ENCODE data around the gene RNF208.
A peak's percentile ranks its signal among the peaks of the same experiment; 100 is the strongest.
"Not testable (repeated sequence)": the region's sequence is repeated elsewhere in the genome, so short reads cannot be mapped to it uniquely, and the experiment has no call there.

Gene RNF208

DNA sequence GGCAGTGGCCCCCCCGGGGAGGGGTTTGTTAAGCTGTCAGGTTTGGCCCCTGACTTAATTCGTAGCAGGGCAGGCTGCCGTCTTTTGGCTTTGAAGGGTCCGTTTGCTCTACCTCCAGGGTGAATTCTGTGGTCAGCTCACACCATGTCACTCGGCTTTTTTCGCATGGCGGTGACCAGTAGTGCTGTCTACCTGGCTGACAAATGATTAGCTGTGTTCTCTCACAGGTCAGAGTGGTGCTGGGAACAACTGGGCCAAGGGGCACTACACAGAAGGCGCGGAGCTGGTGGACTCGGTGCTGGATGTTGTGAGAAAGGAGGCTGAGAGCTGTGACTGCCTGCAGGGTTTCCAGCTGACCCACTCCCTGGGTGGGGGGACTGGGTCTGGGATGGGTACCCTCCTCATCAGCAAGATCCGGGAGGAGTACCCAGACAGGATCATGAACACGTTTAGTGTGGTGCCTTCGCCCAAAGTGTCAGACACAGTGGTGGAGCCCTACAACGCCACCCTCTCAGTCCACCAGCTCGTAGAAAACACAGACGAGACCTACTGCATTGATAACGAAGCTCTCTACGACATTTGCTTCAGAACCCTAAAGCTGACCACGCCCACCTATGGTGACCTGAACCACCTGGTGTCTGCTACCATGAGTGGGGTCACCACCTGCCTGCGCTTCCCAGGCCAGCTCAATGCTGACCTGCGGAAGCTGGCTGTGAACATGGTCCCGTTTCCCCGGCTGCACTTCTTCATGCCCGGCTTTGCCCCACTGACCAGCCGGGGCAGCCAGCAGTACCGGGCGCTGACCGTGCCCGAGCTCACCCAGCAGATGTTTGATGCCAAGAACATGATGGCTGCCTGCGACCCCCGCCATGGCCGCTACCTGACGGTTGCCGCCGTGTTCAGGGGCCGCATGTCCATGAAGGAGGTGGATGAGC lies 20.5 kb upstream of the RNF208 start:
- H3K4me3 ChIP-seq (ENCODE audit: low read depth, low read length), result peak overlapping the region; percentile 83
- no peak for DNase-seq (ENCODE audit: low read depth)
- no peak for TF ChIP-seq POLR2A (IDR thresholded peaks at IDR 0.05; ENCODE audit: extremely low read depth, insufficient read length)
- TF ChIP-seq, protein P1, sequence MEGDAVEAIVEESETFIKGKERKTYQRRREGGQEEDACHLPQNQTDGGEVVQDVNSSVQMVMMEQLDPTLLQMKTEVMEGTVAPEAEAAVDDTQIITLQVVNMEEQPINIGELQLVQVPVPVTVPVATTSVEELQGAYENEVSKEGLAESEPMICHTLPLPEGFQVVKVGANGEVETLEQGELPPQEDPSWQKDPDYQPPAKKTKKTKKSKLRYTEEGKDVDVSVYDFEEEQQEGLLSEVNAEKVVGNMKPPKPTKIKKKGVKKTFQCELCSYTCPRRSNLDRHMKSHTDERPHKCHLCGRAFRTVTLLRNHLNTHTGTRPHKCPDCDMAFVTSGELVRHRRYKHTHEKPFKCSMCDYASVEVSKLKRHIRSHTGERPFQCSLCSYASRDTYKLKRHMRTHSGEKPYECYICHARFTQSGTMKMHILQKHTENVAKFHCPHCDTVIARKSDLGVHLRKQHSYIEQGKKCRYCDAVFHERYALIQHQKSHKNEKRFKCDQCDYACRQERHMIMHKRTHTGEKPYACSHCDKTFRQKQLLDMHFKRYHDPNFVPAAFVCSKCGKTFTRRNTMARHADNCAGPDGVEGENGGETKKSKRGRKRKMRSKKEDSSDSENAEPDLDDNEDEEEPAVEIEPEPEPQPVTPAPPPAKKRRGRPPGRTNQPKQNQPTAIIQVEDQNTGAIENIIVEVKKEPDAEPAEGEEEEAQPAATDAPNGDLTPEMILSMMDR (IDR thresholded peaks at IDR 0.05; ENCODE audit: low read depth, low read length), result no peak
- TF ChIP-seq, protein P2, sequence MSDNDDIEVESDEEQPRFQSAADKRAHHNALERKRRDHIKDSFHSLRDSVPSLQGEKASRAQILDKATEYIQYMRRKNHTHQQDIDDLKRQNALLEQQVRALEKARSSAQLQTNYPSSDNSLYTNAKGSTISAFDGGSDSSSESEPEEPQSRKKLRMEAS (IDR thresholded peaks at IDR 0.05; ENCODE audit: low read depth, low read length), result no peak
- TF ChIP-seq MYC (IDR thresholded peaks at IDR 0.05; ENCODE audit: low read depth, low read length), result no peak

DNA sequence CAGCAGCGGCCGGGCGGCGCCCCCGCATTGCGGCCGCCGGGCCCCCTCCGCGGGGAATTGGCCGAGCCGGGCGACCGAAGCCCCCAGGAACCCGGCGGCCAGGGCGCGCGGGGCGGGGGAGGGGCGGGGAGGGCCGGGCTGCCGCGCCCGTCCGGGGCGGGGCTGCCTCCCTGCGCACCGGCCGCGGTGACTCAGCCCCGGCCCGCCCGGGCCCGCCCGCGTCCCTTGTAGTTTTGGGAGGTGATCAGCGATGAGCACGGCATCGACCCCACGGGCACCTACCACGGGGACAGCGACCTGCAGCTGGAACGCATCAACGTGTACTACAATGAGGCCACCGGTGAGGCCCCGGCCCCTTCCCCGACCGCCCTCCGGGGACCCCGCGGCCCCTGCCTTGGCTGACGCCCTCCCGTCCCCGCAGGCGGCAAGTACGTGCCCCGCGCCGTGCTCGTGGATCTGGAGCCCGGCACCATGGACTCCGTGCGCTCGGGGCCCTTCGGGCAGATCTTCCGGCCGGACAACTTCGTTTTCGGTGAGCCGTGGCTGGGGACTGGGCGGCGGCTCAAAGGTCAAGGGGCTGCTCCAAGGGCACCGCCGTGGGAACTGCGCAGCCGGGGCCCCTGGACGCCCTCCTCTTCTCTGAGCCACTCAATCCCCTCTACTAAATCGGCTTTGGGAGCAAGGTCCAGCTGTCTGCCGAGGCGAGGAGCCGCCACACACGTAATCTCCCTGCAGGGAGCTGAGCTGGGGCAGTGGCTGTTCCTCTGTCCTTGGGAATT lies 19.6 kb upstream of the RNF208 start:
- TF ChIP-seq MYC (IDR thresholded peaks at IDR 0.05; ENCODE audit: low read depth, low read length) (no peak), POLR2A (IDR thresholded peaks at IDR 0.05; ENCODE audit: extremely low read depth, insufficient read length) (no peak)
- TF ChIP-seq, protein P1 (IDR thresholded peaks at IDR 0.05; ENCODE audit: low read depth, low read length), result no peak
- TF ChIP-seq, protein P2 (IDR thresholded peaks at IDR 0.05; ENCODE audit: low read depth, low read length), result no peak
- DNase-seq (ENCODE audit: low read depth), result peak; percentile 63
- peak overlapping the region; percentile 83 for H3K4me3 ChIP-seq (ENCODE audit: low read depth, low read length)

GRCh38 chr9:137240841-137241489 lies 18.9 kb upstream of the RNF208 start, which contains the start of gene TUBB4B:
TUBB4B (plus strand) TSS chr9:137241287; CDS start chr9:137241361, 74 bp downstream.
- peak; percentile 99 for TF ChIP-seq POLR2A (IDR thresholded peaks at IDR 0.05; ENCODE audit: extremely low read depth, insufficient read length)
- TF ChIP-seq, protein P2 (IDR thresholded peaks at IDR 0.05; ENCODE audit: low read depth, low read length), result peak; percentile 39; the same call in 1 of the 2 replicates
- TF ChIP-seq, protein P1 (IDR thresholded peaks at IDR 0.05; ENCODE audit: low read depth, low read length), result no peak
- peak; percentile 65 for TF ChIP-seq MYC (IDR thresholded peaks at IDR 0.05; ENCODE audit: low read depth, low read length)
- DNase-seq (ENCODE audit: low read depth), result peak; percentile 100
- peak within 1 kb of the TSS; percentile 83 for H3K4me3 ChIP-seq (ENCODE audit: low read depth, low read length)

DNA sequence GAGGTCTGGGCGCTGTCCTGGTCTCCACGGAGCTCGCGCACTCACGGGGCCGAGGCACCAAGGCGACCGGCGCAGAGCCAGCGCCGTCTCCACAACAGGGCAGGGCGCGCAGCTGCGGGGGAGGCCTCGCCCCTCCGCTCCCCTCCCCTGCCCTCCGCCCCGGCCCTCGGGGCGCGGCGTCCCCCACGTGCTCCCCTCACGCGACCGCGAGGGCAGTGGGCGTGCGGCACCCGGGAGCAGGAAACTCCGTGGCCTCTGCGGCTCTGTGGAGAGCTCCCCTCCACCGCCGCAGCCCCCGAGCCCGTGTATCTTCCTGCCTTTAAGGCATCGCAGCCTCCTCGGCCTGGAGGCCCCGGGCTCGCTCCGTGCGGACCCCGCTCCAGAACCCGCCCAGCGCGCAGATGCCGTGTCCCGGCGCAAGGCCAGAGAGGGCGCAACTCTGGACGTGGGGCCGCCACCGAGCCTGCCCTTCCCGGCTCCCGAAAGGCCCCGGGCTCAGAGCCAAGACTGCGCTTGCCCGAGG lies 18.3 kb upstream of the RNF208 start:
- TF ChIP-seq, protein P1 (IDR thresholded peaks at IDR 0.05; ENCODE audit: low read depth, low read length), result no peak
- TF ChIP-seq POLR2A (IDR thresholded peaks at IDR 0.05; ENCODE audit: extremely low read depth, insufficient read length), result no peak
- peak; percentile 86; the same call in 1 of the 2 replicates for TF ChIP-seq MYC (IDR thresholded peaks at IDR 0.05; ENCODE audit: low read depth, low read length)
- TF ChIP-seq, protein P2 (IDR thresholded peaks at IDR 0.05; ENCODE audit: low read depth, low read length), result peak; percentile 85
- H3K4me3 ChIP-seq (ENCODE audit: low read depth, low read length), result peak overlapping the region; percentile 81
- peak; percentile 83 for DNase-seq (ENCODE audit: low read depth)

GRCh38 chr9:137239541-137240200 lies 17.6 kb upstream of the RNF208 start:
- not testable (repeated sequence) for DNase-seq (ENCODE audit: low read depth)
- H3K4me3 ChIP-seq (ENCODE audit: low read depth, low read length), result peak overlapping the region; percentile 81

Data from NB4 (cell line).